Measurements from ENCODE around the gene RUNX1.
"Not testable (repeated sequence)": the region's sequence is repeated elsewhere in the genome, so short reads cannot be mapped to it uniquely, and the experiment has no call there.

The RUNX1 gene

DNA sequence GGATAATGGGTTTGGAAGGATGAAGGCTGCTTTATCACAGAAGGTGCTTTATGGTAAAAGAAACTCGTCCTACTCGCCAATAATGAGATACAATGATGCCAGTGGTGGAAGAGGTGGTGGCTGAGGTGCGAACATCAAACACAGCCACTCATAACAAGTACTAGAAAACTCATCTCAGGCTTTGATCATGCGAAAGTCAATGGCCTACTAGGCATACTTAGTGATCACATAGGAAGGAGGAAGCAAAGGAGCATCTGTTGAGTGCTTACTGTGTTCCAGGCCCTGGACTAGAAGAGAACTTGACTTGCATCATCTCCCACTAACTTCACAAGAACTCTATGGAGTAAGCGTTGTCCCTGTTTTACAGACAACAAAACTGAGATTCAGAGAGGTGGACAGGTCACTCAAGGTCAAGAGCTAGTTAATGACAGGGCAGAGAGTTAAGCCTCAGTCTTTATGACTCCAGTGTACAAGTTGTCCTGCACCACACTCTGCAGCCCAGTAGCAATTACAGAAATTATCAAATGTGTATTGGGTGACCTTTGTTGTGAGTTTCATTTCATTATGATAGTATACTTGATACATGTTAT is 33.6 kb downstream of the RUNX1 start:
- DNase-seq = no peak

- DNase-seq = no peak
Measured at GRCh38 chr21:35014302-35015041, 34.6 kb downstream of the RUNX1 start.

DNA sequence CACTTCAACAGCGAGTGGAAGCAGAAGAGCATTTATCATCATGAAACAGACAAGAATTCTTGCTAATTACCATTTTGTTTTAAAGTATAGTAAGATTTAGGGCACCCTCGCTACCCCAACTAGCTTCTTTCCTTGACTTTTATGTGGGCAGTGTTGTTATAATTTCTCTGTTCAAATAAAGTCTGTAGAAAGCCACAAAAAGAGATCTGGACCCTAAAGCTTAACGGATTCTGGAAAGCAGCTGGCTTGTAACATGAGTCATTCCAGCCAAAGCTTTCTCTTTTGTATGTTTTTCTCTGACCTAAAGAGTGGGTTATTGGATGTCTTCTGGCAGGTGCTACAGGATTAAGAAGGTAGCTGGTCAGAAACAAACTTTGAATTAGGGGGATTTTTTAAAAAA is 37.4 kb downstream of the RUNX1 start:
- DNase-seq = no peak

- no peak for DNase-seq
Measured at GRCh38 chr21:35010447-35010846, 38.7 kb downstream of the RUNX1 start.

GRCh38 chr21:35007348-35007747 is 41.8 kb downstream of the RUNX1 start:
- no peak for DNase-seq

DNA sequence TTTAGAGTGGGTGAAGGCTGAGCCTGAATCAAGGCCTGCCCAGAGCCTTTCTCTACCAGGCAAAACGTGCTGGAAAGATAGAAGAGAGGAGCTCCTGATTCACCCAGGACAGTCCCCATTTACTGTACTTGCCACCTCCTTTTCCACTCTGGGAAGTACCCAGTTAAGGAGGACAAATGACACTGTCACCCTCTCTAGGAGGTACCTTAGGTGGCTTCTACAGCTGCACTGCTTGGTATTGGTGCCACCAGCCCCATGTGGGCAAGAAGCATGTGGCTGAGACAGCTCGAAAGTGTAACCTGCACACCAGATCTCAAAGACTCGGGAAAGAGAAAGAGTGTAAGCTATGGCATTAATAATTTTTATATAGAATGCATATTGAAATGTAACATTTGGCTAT is 42.3 kb downstream of the RUNX1 start:
- DNase-seq = no peak

DNA sequence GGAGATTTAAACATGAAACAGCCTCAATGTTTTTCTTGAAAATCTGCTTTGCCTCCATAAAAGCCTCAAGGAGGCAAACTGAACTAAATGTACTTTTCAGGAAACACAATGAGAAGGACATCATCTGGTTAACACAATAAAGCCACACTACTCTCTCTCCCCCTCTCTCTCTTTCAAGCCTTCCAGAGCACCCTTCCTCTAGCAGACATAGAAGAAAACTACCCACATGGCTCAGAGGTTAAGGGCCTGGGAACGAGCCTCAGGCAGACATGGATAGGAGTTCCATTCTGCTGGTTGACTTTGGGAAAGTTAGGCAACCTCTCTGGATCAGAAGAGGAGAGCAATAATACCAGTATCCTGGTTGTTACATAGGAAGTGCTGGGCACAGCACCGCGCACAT is 42.9 kb downstream of the RUNX1 start:
- no peak for DNase-seq

DNA sequence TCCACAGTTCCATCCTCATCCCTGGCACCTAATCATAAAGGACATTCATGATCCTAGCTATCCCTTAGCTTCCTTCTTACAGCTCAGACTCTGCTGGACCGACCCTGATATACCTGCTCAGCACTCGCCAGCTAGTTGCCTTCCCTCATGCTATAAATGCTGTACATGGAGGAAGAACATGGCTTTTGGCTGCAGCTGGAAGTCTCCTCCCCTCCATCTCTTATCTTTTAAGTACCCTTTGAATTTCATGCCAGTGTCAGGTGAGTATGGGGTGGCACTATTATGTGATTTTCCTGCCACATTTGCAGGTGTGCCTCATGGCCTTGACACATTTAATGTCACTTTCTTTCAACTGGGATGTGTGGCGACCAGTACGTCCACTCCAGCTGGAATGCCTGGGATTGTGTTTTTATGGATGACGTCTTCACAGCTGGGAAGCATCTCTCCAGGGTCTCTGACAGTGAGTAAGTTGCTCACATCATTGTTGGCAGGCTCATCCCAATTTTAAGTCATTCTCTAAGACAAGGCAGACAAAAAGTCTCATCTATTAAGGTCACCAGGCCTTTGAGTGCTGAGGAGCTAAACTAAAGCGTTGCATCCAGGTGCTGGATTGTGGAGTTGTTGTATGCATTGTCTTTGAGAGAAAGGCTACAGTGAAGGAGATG is 43.4 kb downstream of the RUNX1 start:
- no peak for DNase-seq

DNA sequence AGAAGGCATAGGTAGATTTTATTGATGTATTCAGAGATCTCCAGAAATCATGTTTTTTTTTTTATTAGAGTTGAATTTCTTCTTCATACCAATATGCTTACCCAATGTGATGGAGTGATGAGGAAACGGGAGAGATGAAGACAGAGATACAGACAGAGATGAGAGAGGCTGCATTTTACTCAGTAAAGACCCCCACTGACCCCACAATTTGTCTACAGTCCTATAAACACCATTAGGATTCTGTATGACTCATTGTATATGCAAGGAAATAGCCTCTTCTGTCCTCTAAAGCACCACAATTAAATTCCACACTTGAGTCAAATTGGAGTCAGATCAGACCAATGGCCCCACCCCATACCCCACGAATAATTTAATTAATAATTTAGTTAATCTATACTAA is 44.0 kb downstream of the RUNX1 start:
- no peak for DNase-seq

- DNase-seq = no peak
Measured at GRCh38 chr21:35004314-35004713, 44.8 kb downstream of the RUNX1 start.

- DNase-seq = no peak
Measured at GRCh38 chr21:35002879-35003722, 46.0 kb downstream of the RUNX1 start.

DNA sequence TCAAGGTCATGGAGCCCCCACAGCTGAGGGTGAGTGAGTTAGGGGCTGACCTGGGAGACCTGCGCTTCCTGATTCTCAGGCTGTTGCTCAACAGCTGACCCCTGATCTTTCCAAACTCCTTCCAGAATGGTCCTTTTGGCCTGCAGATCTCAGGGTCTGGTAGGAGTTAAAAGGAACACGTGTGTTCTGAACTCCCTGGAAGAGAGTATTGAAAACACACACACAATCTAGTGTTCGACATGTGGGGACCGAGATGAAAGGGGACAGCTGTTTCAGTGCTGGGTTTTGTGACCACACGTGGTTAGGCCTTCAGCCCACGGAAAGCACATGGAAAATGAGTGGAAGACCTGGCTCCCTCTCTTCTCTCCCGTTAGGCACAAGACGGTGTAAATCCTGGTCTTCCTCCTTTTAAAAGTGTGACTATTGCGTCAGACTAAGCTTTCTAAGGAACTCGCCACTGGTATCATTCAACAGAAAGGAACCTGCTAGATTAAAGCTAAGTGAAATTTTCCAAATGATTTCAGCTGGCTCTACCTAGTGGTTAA is 49.6 kb downstream of the RUNX1 start:
- DNase-seq = no peak

DNA sequence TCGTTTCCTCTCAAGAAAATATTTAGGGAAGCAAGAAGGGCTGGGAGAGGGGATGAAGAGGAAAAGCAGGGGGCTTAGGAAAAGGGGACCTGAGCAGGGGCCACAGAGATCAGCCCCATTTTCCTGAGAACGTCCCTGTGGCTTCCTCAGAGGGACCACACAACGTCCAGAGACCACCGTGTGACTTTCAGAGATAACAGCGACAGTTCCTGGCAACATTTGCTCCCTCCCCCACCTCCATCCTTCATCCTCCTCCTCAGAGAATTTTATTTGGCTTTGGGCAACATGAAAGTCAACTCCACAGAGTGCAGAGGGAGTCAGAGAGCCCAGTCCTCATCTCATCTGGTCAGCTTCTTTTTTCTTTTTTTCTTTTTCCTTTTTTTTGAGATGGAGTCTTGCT is 50.9 kb downstream of the RUNX1 start:
- DNase-seq = no peak

- no peak for DNase-seq
Measured at GRCh38 chr21:34997294-34997693, 51.8 kb downstream of the RUNX1 start.

GRCh38 chr21:34996304-34997101 is 52.6 kb downstream of the RUNX1 start:
- no peak for DNase-seq

DNA sequence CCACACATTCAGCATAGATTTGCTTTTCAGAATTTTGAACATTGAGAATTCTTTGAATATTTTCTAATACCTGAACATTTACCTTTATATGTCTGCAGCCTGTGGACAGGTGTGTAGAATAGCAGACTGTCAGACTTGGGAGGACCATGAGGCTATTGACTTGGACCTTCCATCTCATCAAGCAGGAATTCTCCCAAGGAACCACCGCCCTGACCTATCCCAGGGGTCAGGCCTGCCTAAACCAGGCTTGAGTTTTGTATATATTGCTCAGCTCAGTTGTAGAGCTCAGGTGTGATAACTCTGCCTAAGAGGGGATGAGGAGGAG is 53.2 kb downstream of the RUNX1 start:
- no peak for DNase-seq

- DNase-seq = no peak
Measured at GRCh38 chr21:34994766-34995631, 54.1 kb downstream of the RUNX1 start.

- DNase-seq = not testable (repeated sequence)
Measured at GRCh38 chr21:34993521-34993921, 55.6 kb downstream of the RUNX1 start.

DNA sequence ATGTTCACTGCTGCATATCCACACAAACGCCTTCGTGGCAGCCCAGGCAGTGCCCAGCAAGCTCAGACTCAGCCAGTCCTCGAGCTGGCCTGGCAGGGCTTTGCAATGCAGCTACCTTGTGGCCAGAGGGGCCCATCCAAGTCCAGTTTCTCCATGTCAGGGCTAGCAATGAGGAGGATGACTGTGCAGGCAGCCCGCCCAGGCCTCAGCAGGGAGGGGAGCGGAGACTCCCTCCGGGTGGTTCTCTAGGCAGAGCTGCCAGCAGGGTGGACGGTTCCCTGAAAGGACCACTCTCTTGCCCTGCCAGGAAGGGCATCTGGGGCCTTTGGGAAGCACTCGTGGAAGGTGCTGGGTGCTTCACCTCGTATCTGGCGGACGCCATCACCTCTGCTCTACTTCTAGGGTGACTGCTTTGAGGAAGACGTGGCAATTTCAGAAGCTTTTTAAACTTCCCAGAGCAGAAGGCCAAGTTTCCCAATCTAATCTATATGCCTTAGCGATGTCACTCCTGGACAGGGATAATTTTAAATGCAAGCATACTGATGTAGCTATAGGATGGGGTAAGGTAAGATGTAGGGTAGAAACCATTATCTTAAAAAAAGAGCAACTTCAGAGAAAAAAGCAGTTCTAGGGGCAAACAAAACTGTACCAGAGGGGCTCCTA is 56.2 kb downstream of the RUNX1 start:
- no peak for DNase-seq

DNA sequence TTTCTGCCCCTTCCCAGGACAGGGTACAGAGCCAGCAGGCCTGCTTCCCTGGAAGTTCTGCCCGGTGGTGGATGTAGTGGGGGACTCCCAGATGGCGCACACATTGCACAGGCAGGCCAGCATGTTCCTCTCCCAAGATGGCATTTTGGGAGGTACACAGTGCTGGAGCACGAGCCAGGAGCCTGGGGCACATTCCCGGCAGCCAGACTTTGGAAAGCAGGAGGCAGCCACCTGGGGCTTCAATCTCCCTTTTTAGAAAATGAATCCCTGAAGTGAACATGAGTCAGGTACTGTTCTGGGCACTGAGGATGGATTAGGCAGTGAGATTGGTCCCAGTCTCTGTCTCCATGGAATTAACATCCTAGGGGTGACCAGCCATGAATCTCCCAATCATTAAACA is 56.9 kb downstream of the RUNX1 start:
- DNase-seq = no peak
